ENCODE results near the gene ARHGAP21. TPM values are rescaled to one million over a fixed set of nuclear protein-coding genes. Genes with fewer than 3 reads are reported as not detected.

ARHGAP21 gene
- total and polyA plus RNA-seq, 2 donors from 2014 or later = 12.7 to 74.3 TPM

DNA sequence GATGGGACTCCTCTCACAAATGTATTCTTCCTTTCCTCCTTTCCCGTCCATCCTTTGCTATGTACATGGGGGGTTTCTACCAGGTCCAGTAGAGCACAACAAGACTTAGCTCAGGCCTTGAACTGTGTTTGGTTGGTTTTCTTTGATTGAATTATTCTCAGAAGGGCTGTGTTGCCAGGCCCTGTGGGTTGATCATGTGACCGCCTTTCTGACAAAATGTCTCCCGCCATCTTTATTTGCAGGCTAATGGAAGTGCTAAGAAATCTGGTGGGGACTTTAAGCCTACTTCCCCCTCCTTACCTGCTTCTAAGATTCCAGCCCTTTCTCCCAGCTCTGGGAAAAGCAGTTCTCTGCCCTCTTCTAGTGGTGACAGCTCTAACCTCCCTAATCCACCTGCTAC, 178.1 kb downstream of the ARHGAP21 start:
- DNase-seq (no peak), FAIRE-seq (no peak)
- Histone ChIP-seq H3K36me3 (ENCODE audit: control insufficient read depth in 2 of 3, insufficient read depth in 3 of 3, low read length in 3 of 3) (peaks cover 11 to 54% (median 30%) of the 10 kb centered on the region in 3 donors), H3K27me3 (ENCODE audit: control insufficient read depth, insufficient read depth, low read length) (no peaks in the 10 kb centered on the region), H3K9me3 (ENCODE audit: control insufficient read depth in 2 of 3, insufficient read depth in 1 of 3, low read length in 3 of 3) (no peaks in the 10 kb centered on the region), H3K4me3 (ENCODE audit: low read length in 3 of 3) (no peak overlapping the region), H3K9ac (ENCODE audit: low read length in 3 of 3) (no peak overlapping the region), H3K4me1 (ENCODE audit: control insufficient read depth in 2 of 3, insufficient read depth in 2 of 3, low read depth in 1 of 3, low read length in 3 of 3) (peaks cover 0 to 4% (median 0%) of the 10 kb centered on the region in 3 donors), H3K27ac (ENCODE audit: low read depth in 2 of 2, low read length in 2 of 2) (no peak overlapping the region)
- intact Hi-C loops (cut with DNase I) = no loop called here
- TF ChIP-seq, protein P1, sequence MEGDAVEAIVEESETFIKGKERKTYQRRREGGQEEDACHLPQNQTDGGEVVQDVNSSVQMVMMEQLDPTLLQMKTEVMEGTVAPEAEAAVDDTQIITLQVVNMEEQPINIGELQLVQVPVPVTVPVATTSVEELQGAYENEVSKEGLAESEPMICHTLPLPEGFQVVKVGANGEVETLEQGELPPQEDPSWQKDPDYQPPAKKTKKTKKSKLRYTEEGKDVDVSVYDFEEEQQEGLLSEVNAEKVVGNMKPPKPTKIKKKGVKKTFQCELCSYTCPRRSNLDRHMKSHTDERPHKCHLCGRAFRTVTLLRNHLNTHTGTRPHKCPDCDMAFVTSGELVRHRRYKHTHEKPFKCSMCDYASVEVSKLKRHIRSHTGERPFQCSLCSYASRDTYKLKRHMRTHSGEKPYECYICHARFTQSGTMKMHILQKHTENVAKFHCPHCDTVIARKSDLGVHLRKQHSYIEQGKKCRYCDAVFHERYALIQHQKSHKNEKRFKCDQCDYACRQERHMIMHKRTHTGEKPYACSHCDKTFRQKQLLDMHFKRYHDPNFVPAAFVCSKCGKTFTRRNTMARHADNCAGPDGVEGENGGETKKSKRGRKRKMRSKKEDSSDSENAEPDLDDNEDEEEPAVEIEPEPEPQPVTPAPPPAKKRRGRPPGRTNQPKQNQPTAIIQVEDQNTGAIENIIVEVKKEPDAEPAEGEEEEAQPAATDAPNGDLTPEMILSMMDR (IDR thresholded peaks at IDR 0.05; ENCODE audit: borderline replicate concordance, extremely low read depth, insufficient read depth) = no peak

DNA sequence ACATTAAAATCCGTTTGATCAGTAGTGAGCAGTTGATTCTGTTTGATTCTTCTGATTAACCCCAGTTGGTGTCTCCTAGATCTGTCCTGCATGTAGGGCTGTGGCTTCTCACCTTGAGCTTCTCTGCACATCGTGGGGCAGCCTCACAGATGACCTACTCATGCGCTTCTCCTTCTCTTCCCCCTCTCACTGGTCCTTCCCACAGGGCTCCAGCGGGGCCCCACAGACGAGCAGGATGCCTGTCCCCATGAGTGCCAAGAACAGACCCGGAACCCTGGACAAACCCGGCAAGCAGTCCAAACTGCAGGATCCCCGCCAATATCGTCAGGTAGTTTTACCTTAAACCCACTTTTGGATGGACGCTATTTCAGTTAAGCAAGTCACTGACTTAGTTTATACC, 178.9 kb downstream of the ARHGAP21 start:
- peaks cover 0 to 4% (median 0%) of the 10 kb centered on the region in 3 donors for H3K4me1 ChIP-seq (ENCODE audit: control insufficient read depth in 2 of 3, insufficient read depth in 2 of 3, low read depth in 1 of 3, low read length in 3 of 3)
- FAIRE-seq (no peak), DNase-seq (no peak)
- TF ChIP-seq, protein P1 (IDR thresholded peaks at IDR 0.05; ENCODE audit: borderline replicate concordance, extremely low read depth, insufficient read depth) = no peak
- H3K27ac ChIP-seq (ENCODE audit: low read depth in 2 of 2, low read length in 2 of 2) = no peak overlapping the region
- H3K27me3 ChIP-seq (ENCODE audit: control insufficient read depth, insufficient read depth, low read length) = no peaks in the 10 kb centered on the region
- H3K4me3 ChIP-seq (ENCODE audit: low read length in 3 of 3) = no peak overlapping the region
- H3K9me3 ChIP-seq (ENCODE audit: control insufficient read depth in 2 of 3, insufficient read depth in 1 of 3, low read length in 3 of 3) = no peaks in the 10 kb centered on the region
- H3K36me3 ChIP-seq (ENCODE audit: control insufficient read depth in 2 of 3, insufficient read depth in 3 of 3, low read length in 3 of 3) = peaks cover 11 to 54% (median 30%) of the 10 kb centered on the region in 3 donors
- intact Hi-C loops (cut with DNase I) = no loop called here
- H3K9ac ChIP-seq (ENCODE audit: low read length in 3 of 3) = no peak overlapping the region

DNA sequence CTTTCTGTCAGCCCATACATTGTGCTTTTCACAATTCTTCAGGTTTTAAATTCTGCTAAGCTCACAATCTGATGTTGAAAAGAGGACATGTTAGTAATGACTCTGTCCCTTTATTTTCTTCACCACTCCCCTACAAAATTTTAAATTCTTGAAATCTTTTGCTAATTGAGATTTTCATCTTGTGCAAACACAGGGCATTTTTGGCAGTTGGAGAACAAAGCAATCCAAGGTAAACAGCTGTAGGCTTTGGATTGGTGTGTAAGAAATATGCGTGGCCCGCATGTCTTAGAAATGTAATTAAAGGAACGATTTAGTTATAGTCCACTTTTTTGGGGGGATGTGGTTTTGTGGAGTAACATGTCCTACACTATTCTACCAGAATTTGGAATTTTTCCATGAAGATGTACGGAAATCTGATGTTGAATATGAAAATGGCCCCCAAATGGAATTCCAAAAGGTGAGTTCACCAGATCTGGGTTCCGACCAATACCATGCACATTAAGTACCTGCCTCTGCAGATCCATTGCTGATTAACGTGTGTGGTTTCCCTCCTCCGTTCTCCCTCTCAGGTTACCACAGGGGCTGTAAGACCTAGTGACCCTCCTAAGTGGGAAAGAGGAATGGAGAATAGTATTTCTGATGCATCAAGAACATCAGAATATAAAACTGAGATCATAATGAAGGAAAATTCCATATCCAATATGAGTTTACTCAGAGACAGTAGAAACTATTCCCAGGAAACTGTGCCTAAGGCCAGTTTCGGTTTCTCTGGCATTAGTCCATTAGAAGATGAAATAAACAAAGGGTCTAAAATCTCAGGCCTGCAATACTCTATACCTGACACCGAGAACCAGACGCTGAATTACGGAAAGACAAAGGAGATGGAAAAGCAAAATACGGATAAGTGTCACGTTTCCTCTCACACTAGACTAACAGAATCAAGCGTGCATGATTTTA, 181.1 kb downstream of the ARHGAP21 start:
- Histone ChIP-seq H3K27ac (ENCODE audit: low read depth in 2 of 2, low read length in 2 of 2) (no peak overlapping the region), H3K4me1 (ENCODE audit: control insufficient read depth in 2 of 3, insufficient read depth in 2 of 3, low read depth in 1 of 3, low read length in 3 of 3) (peaks cover 0 to 4% (median 0%) of the 10 kb centered on the region in 3 donors), H3K36me3 (ENCODE audit: control insufficient read depth in 2 of 3, insufficient read depth in 3 of 3, low read length in 3 of 3) (peaks cover 11 to 60% (median 38%) of the 10 kb centered on the region in 3 donors), H3K9ac (ENCODE audit: low read length in 3 of 3) (no peak overlapping the region), H3K27me3 (ENCODE audit: control insufficient read depth, insufficient read depth, low read length) (no peaks in the 10 kb centered on the region), H3K9me3 (ENCODE audit: control insufficient read depth in 2 of 3, insufficient read depth in 1 of 3, low read length in 3 of 3) (no peaks in the 10 kb centered on the region), H3K4me3 (ENCODE audit: low read length in 3 of 3) (no peak overlapping the region)
- FAIRE-seq = no peak
- intact Hi-C loops (cut with DNase I) = no loop called here
- DNase-seq = no peak
- TF ChIP-seq, protein P1 (IDR thresholded peaks at IDR 0.05; ENCODE audit: borderline replicate concordance, extremely low read depth, insufficient read depth) = no peak

Measured in kidney (tissue), 14 donors.